ENCODE measurements around the gene SLC9C2.
"Not testable (repeated sequence)": the region's sequence is repeated elsewhere in the genome, so short reads cannot be mapped to it uniquely, and the experiment has no call there.

Gene SLC9C2

GRCh38 chr1:173482683-173483082 is 120.2 kb downstream of the SLC9C2 start:
- no peak for DNase-seq

GRCh38 chr1:173481195-173481772 is 121.6 kb downstream of the SLC9C2 start:
- no peak for DNase-seq

GRCh38 chr1:173479649-173480048 is 123.2 kb downstream of the SLC9C2 start:
- no peak for DNase-seq

- peak; percentile 8 for DNase-seq
Measured at GRCh38 chr1:173478094-173478674, 124.7 kb downstream of the SLC9C2 start.

DNA sequence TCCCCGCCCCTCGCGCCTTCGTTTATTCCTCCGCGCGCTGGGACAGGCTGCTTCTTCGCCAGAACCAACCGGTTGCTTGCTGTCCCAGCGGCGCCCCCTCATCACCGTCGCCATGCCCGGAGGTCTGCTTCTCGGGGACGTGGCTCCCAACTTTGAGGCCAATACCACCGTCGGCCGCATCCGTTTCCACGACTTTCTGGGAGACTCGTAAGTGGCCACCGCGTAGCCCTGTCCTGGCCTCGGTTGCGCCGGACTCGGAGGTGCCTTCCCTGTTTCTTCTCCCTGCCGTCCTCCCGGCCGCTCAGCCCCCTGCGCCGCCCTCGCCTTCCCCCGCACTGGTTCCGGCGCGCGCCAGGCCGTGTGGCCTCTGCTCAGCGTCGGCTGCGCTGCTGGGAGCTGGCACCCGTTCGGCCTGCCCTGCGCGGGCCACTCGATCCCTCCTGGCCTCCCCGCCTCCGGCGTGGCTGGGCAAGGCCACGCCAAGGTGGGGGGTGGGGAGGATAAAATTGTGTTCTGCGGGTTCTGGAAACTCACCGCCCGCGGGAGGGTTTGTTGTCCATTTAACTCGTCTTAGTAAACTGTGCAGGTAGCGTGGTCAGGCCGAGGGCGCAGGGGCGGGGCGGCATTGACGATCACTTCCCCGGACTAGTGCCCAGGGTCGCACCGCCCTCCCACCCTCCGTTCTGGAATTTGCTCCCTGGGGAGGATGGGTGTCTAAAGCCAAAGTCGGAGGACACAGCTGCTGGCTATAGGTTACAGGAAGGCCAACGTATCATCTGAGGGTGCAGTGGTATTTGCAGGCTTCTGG is 125.4 kb downstream of the SLC9C2 start, which contains the start of gene PRDX6:
Gene PRDX6, plus strand, starts transcription at position 50 of the 808 bp plus-strand sequence. Its CDS starts 63 bp downstream, at position 113.
- DNase-seq, result peak; percentile 35

GRCh38 chr1:173476665-173477285 is 126.1 kb downstream of the SLC9C2 start:
- peak; percentile 73 for DNase-seq

- no peak for DNase-seq
Measured at GRCh38 chr1:173476197-173476664, 126.6 kb downstream of the SLC9C2 start.

GRCh38 chr1:173475564-173476196 is 127.2 kb downstream of the SLC9C2 start:
- DNase-seq, result no peak

DNA sequence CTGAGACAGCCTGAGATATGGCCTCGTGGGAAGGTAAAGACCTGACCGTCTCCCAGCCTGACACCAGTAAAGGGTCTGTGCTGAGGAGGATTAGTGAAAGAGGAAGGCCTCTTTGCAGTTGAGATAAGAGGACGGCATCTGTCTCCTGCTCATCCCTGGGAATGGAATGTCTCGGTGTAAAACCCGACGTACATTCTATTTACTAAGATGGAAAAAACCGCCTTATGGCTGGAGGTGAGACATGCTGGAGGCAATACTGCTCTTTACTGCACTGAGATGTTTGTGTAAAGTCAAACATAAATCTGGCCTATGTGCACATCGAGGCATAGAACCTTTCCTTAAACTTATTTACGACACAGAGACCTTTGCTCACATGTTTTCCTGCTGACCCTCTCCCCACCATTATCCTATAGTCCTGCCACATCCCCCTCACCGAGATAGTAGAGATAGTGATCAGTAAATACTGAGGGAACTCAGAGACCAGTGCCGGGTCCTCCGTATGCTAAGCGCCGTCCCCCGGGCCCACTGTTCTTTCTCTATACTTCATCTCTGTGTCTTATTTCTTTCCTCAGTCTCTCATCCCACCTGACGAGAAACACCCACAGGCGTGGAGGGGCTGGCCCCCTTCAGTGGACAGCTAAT is 128.0 kb downstream of the SLC9C2 start:
- not testable (repeated sequence) for DNase-seq

- DNase-seq, result no peak
Measured at GRCh38 chr1:173474097-173474779, 128.6 kb downstream of the SLC9C2 start.

GRCh38 chr1:173473599-173474011 is 129.3 kb downstream of the SLC9C2 start:
- no peak for DNase-seq

- no peak for DNase-seq
Measured at GRCh38 chr1:173470608-173471007, 132.3 kb downstream of the SLC9C2 start.

DNA sequence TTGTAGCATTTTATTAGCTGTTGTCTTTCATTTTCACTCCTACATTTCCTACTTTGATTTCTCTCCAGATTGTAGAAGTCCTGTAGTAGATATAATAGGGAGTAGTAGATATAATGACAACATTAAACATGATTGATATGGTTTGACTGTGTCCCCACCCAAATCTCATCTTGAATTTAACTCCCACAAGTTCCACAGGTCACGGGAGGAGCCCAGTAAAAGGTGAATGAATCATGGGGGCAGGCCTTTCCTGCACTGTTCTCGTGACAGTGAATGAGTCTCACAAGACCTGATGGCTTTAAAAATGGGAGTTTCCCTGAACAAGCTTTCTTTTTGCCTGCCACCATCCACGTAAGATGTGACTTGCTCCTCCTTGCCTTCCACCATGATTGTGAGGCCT is 133.2 kb downstream of the SLC9C2 start:
- no peak for DNase-seq

DNA sequence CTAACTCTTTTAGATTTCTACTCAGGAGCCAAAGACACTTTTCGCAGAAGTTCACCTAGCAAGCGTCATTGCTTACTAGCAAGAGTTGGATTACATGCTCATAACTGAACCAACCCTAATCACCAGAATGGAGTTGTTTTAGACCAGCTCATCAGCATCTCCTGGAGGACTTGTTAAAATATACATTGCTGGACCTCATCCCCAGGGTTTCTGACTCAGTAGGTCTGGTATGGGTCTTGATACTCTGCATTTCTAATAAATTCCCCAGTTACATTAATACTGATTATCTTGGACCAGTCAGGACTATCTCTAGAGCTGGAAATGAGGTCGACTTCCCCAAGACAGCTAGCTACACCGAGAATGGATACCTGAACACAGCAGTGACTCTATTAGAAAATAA is 135.4 kb downstream of the SLC9C2 start:
- no peak for DNase-seq

- not testable (repeated sequence) for DNase-seq
Measured at GRCh38 chr1:173464185-173464584, 138.7 kb downstream of the SLC9C2 start.

DNA sequence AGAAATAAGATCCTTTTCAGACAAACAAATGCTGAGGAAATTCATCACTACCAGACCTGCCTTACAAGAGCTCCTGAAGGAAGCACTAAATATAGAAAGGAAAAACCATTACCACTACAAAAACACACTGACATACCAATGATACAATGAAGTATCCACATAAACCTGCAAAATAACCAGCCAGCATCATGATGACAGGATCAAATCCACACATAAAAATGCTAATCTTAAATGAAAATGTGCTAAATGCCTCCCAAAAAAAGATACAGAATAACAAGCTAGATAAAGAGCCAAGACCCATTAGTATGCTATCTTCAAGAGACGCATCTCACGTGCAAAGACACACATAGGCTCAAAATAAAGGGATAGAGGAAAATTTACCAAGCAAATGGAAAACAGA is 140.2 kb downstream of the SLC9C2 start:
- not testable (repeated sequence) for DNase-seq

GRCh38 chr1:173459885-173460284 is 143.0 kb downstream of the SLC9C2 start:
- DNase-seq, result no peak

DNA sequence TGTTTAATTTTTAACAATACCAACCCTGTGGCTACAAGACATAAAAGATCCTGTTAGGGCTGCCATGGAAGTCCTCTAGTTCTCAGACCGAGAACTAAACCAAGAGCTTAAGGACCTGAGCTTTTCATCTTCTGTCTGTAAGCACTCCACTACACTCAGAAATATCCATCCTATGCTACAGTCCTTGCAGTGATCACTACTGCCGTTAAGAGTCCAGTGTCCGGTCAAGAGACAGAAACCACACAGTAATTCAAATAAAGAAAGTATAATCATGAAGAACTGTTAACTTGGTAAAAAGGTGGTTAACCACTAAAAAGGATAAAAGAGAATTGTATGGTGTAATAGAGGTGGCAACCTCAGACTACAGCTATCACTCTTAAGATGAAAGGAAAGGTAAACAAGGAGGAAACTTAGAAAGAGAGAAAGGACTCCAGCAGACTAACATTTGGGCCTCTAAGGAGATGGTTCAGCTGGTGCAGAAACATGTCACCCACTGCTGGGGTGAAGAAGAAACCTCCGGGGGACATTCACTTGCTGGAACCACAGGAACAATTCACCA is 147.8 kb downstream of the SLC9C2 start:
- no peak for DNase-seq

- DNase-seq, result no peak
Measured at GRCh38 chr1:173453982-173454381, 148.9 kb downstream of the SLC9C2 start.

- DNase-seq, result no peak
Measured at GRCh38 chr1:173451981-173452380, 150.9 kb downstream of the SLC9C2 start.

Data from KG1 (cell line).